HG03196 (cell line): ENCODE data around the gene TRIM6.
"Not testable (repeated sequence)": the region's sequence is repeated elsewhere in the genome, so short reads cannot be mapped to it uniquely, and the experiment has no call there.

Experiments used
- ATAC-seq: cut with Tn5 transposase; IDR thresholded peaks from one replicate; pipeline ENCODE4 v1.9.1; 2021; ENCODE audit not compliant: unreplicated experiment

Gene TRIM6, protein sequence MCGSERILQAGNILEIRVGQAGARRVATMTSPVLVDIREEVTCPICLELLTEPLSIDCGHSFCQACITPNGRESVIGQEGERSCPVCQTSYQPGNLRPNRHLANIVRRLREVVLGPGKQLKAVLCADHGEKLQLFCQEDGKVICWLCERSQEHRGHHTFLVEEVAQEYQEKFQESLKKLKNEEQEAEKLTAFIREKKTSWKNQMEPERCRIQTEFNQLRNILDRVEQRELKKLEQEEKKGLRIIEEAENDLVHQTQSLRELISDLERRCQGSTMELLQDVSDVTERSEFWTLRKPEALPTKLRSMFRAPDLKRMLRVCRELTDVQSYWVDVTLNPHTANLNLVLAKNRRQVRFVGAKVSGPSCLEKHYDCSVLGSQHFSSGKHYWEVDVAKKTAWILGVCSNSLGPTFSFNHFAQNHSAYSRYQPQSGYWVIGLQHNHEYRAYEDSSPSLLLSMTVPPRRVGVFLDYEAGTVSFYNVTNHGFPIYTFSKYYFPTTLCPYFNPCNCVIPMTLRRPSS

DNA sequence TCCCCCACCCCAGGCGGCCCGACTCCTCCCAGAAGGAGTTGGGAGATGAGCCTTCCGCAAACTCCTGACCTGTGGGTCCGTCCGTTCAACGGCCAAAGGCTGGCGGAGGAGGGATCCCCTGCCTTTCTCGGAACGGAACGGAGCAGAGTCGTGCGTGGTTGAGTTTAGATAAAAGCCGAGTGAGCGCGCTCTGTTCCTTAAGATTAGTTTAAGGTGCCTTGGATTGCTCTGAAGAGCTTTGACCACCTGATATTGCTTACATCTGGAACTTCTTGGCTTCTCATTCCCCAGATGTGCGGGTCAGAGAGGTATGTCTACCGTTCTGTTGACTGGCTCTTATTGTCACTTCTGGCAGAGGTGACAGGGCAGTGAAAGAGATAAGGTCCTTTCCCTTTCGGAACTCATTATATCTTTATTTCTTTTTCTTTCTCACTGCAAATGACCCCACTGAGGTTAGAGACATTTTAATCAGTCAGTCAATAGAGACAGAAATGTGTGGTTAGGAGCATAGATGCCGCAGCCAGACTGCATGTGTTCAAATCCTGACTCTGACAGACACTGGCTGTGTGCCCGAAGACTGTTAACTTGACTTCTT is at the start of gene TRIM6:
Gene TRIM6 (plus strand): TSS at position 31 of the 595 bp plus-strand sequence. CDS start 261 bp downstream, at position 292.
- ATAC-seq = peak; percentile 39

DNA sequence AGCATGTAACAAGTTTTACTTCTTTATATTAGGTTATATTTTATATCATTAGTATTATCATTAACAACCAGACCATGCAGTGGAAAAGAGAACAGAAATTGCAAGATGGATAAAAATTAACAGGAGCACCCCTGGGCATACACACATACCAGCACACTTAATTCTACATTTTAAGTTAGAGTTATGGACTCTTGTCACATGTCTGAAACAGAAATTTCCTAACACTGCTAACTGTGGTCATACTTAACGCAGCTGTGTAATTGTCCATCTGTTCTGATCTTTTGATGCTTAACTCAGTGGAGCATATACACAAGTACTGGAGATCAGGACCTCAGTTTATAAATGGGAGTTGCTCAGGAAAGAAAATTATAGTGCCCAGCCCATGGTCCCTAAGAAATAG is 48.5 kb upstream of the TRIM6 start:
- ATAC-seq = peak; percentile 79

DNA sequence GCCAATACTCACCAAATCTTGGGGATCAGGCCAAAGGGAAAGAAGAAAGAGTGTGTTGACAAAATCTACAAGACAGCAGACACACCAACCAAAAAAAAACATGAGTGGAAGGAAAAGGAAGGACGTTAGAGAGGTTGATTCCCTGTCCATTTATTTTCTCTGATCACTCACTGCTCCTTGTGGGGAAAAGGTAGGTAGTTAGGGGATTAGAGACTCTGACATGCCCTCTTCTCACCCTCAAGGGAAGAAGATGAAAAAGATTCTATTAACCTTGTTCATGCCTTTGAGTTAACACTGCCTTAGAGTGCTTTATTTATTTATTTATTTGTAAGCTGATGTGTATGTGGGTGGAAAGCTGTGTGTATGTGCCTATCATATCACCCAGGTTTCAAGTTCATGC is 48.0 kb upstream of the TRIM6 start, which contains the start of gene OR52H1:
Gene OR52H1 (minus strand): TSS at position 101 of the 400 bp plus-strand sequence. CDS start 3,035 bp downstream, outside the sequence.
- ATAC-seq = no peak

DNA sequence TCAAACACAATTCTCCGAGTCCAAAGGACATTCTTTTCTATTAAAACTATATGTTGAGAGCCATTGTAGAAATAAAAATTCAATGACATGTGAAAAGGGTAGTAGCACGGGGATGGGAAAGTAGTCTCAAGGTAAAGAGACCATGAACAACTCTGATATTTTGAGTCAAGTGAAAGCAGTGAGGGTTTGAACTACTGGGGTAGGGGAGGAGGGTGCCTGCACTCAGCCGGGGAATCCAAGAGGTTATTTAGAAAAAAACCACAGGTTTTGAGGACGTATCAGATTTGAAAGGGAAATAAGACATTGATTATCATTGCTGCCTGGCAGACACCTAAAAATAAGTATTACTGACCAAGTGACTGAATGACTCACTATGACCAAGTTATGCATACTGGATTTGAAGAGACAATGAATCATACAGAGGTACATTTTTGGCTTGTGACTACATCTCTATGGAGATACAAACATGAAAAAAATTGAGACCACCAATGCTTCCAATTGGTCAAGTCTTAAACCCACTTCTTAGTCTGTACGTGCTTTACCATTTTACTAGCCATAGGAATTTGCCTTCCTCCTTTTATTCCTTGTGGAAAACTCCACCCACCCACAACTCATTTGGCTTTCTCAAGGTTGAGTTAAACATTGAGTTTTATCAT is 45.9 kb upstream of the TRIM6 start:
- ATAC-seq = peak; percentile 55

DNA sequence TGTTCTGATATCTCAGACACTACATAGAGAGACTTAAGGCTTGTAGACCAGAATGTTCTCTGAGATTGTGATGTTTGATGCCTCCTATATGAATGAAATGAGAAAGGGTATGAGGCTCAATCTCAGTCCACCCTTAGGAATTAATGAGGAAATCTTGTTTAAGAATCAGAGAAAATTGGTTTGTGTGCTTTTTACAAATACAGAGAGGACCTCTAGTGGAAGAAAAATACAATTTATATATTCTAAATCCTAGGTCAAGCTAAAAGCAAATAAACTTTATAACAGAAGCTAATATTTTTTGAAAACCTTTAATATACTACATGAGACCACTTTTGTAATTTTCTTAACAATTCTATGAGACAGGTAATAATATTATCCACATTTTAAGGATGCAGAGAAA is 43.1 kb upstream of the TRIM6 start:
- ATAC-seq = no peak

DNA sequence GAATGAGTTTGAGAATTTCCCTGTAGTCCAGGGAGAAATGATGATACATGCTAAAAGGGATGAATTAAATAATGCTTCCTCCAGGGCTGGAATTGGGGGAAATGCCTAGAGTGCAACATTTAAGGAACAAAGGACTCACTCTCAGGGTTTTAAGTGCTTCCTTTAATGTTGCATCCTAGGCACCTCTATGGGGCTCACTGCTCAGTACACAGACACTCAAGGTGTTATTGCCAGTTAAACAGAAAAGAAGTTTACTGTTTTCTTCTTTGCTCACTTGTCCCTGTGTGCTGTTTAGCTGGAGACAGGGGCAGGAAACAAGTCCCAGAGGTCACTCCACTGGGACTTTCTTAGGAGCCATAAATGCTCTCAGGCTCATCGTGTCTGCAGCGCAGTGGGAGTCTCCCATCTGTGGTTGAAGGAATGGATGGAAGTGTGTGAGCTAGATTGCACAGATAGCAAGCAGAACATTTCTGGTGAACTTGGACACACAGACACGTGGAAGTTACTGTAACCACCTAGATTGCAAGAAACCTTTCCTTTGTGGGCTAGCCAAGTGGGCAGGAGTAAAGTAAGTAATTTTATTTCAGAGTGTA is 39.7 kb upstream of the TRIM6 start:
- ATAC-seq = no peak

DNA sequence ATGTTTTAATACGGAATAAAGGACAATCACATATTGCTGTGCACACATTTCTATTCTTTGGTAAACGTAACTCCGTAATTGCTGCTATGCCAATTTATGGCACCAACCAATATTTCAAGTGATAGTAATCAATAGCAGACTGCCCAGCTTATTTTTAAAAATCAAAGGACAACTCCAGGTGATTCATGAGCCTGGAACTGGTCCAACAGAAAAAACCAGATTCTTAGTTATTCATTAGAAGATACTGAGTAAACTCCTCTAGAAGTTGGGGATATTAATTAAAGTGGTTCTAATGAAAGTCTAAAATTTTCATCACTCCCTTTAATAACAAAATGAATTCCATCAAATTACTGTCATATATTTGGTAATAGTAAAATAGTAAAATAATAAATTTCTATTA is 38.7 kb upstream of the TRIM6 start:
- ATAC-seq = no peak

DNA sequence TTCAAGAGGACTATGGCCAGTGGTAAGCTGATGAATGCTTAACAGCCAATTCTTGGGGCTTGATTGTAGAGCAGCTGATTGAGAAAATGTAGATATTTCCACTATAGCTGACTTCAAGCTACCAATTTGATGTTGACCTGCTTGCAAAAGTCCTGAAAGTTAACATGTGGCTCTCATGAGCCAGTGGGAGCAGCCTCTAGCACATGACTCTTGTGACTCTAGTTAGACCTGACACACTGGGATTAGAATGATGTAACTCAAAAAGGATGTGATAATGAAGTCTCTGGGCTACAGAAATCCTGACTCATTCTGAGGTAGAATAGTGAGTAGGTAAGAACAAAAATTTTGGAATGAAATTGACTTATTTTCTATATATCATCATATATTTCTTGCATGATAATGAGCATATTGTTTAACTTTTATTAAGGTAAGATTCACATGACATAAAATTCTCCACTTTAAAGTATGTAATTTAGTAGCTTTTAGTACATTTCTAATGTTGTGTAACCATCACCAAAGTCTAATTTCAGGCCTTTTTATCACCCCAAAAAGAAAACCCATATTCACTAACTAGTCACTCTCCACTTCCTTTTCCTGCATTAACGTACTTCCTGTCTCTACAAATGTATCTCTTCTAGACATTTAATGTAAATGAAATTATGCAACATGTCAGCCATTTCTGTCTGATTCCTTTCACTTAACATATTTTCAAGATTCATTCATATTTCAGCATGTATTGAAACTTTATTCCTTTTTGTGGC is 32.0 kb upstream of the TRIM6 start:
- no peak for ATAC-seq

DNA sequence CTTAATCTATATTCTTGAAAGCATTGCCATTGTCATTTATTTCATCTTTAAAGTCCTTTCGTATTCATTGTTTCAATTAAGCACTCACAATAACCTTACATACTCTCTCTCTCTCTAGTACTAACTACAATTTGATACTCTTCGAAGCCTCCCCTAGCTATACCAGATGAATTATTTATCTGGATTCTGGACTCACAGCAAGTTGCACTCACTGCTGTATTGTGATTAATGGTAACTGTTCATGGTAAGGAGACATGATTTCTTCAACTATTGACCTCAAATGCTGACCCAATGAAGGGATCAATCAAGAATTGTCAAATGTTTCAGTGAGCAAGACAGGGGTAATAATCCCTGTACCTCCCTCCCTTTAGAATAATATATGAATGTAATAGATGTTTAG is 21.8 kb upstream of the TRIM6 start:
- no peak for ATAC-seq

DNA sequence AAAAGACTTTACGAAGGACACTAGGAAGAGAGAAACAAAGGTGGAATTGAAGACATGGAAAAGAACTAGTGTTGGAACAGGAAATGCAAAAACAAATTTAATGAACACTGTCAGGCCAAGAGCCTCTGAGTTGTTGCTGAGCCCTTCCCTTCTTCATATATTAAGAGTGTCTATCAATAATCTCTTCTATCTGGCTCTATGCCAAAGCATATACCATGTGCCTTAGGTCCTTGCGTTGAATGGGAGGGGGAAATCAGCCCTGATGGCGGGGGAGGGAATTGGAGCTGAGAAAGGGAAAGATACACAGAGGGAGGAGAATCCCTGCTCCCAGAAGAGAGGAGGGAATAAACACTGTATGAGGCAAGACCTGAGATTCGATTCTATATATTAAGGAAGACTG is 21.3 kb upstream of the TRIM6 start:
- ATAC-seq = no peak

DNA sequence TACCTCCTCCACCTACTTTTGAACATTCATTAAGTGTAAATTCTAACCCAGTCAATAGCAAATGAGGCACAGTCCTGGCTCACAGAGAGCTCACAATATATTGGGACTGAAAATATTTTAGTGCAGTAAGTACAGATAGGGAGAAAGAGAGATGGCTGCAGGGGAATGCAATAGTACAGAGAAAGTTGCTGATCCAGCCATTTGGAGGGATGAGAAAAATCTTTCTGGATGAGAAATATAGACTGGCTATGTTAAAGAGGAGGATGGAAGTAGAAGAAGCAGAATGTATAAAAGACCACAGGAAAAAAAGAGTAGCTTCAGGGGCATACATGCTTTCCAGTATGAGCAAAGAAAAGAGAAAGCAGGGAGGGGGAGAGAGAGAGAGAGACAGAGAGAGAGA is 19.3 kb upstream of the TRIM6 start:
- no peak for ATAC-seq

DNA sequence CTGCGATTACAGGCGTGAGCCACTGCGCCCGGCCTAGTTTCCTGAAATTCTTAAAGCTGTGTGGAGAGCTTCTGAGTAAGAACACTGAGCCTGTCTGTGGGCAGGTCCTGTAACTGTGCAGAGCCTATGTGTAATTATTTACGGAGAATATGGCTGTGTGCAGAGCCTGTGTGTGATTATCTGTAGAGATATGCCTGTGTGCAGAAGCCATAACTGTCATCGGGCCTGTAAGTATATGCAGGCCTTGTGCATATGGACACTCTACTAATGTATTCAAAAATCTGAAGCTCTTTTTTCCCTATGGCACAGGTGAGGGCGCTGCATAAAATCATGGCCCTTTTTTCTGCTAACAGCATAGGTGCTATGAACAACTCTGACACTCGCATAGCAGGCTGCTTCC is 15.9 kb upstream of the TRIM6 start, which contains the start of gene OR52B6:
Gene OR52B6 (plus strand): TSS at position 301 of the 400 bp plus-strand sequence. CDS start 0 bp downstream, at position 301.
- ATAC-seq = no peak

DNA sequence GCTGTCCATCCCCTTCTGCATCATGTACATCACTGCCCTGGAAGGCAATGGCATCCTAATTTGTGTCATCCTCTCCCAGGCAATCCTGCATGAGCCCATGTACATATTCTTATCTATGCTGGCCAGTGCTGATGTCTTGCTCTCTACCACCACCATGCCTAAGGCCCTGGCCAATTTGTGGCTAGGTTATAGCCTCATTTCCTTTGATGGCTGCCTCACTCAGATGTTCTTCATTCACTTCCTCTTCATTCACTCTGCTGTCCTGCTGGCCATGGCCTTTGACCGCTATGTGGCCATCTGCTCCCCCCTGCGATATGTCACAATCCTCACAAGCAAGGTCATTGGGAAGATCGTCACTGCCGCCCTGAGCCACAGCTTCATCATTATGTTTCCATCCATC is 15.4 kb upstream of the TRIM6 start:
- no peak for ATAC-seq

DNA sequence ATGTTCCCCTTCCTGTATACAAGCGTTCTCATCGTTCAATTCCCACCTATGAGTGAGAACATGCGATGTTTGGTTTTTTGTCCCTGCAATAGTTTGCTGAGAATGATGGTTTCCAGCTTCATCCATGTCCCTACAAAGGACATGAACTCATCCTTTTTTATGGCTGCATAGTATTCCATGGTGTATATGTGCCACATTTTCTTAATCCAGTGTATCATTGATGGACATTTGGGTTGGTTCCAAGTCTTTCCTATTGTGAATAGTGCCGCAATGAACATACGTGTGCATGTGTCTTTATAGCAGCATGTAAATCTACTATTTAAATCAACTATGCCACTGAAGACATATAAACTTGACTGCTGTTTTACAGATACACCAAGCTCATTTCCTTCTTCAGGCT is 12.0 kb upstream of the TRIM6 start:
- not testable (repeated sequence) for ATAC-seq

DNA sequence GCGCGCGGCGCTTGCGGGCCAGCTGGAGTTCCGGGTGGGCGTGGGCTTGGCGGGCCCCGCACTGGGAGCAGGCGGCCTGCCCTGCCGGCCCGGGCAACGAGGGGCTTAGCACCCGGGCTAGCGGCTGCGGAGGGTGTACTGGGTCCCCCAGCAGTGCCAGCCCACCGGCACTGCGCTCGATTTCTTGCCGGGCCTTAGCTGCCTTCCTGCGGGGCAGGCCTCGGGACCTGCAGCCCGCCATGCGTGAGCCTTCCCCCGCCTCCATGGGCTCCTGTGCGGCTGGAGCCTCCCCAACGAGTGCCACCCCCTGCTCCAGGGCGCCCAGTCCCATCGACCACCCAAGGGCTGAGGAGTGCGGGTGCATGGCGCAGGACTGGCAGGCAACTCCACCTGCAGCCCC is 6.5 kb upstream of the TRIM6 start:
- not testable (repeated sequence) for ATAC-seq

DNA sequence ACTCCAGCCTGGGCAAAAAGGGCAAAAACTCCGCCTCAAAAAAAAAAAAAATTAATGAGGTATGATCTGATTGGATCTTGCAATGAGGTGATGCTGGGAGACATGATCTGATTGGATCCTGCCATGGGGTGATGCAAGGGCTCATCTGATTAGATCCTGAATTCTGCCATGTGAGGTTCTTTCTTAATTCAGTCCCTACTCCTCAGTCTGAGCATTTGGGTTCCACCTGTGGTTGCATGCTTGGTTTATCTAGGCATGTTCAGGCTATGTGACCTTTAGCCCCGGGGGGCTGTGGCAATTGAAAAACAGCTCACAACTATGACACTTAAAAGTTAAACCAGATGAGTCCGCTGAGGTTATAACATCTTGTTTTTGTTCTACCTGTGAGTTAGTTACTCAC is 4.8 kb upstream of the TRIM6 start:
- ATAC-seq = no peak

DNA sequence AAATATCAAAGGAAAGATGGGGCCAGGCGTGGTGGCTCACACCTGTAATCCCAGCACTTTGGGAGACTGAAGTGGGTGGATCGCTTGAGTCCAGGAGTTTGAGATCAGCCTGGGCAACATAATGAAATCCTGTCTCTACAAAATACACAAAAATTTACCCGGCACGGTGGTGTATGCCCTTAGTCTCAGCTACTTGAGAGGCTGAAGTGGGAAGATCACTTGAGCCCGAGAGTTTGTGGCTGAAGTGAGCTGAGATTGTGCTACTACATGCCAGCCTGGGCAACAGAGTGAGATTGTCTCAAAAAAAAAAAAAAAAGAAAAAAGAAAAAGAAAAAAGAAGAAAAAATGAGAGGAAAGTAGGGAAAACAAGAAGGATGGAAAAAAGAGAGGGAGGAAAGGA is 3.8 kb upstream of the TRIM6 start:
- ATAC-seq = no peak

DNA sequence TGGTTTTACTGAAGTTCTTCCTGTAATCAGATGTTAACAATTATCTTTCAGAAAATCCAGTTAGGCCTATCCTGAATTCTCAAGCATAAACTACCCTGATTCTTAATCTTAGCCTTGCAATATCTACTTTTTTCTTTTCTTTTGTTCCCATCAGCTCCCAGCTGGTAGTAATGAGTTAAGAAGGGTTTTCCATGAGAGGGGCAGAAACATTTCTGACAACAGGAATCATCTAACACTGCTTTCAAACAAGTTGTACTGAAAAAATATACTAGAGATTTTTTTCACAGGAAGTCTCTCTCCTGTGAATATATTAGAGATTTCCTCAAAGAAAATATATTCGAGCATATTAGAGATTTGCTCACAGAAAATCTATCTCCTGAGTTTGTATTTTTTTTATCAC is 3.3 kb upstream of the TRIM6 start:
- ATAC-seq = no peak

DNA sequence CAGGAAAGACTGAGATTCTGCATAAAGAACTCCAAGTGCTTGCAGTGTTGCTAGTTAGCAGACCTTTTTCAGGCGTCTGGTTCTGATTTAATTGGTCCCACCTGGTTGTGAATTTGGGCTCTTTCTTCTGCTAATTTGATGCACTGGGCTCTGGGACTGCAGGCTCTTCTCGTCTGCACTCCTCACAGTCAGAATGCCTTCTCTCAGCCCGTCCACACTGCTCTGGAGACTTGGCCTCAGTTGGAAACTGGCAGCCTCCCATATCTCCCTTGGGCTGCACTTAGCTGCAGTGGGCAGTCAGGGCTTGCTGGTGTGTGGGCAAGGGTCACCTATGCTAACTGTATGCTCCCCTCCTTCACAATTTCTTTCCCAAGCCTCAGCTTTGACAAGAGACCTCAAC is 1.5 kb downstream of the TRIM6 start:
- ATAC-seq = no peak

DNA sequence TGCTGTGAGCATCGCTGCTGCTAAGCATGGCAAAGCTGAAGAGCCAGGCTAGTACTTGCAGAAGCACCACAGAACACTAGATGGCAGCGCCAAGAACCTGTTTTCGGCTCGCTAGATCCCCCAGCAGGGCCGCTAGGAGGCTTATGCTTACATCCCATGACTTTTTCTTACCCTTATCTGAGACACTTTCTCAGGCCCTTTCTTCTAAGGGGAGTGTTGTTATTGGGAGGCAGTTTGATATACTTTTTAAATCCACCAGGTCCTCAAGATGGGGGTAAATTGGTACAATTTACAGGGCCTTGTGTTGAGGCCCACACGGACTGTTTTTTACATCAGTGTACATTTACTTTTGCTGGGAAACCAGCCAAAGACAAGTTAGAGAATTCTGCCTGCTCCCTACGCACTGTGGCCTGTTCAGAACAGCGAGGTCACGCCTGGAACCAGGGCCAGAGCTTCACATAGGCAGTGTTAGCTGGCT is 4.0 kb downstream of the TRIM6 start:
- ATAC-seq = peak; percentile 83
